GM10266 (cell line): ENCODE results near the gene MALL.

ENCODE experiments used
- DNase-seq: peaks from one replicate; pipeline ENCODE4 v3.0.0; 2012; ENCODE audit errors: extremely low spot score
- TF ChIP-seq, protein P1 (sequence below): IDR thresholded peaks from 2 replicates; pipeline ENCODE4 v1.5.1; 2012; ENCODE audit warnings: mild to moderate bottlenecking, low read depth; ENCODE audit not compliant: control insufficient read depth, insufficient read depth; ENCODE audit errors: missing control alignments

Gene MALL

DNA sequence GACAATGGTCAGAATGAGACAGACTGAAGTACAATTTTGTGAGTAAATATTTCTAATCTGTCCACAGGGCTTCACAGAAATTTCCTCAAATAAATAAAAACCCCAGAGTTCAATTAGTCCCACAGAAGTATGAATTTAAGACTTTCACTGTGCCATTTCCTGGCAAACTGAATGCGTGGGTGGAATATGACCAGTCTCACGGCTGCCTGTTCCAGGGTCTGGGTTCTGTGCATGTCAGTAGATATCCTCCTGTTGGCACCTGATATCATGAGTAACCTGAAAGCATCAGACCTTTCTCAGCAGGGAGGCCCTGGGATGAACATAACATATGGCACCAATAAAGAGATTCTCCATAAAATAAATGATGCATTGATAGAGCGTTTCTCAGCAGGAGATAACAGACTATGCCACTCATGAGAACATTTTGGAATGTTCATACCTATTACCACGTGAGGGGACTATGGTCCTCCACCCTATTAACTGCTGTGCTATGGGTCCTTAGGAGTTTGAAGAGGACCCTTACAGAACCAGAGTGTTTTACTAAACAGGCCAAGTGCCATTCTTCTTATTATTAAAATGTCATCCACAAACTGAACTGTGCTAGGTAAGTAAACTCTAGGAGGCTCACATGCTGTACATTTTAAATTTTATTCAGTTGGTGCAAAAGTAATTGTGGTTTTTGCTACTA is 10.6 kb upstream of the MALL start:
- no peak for DNase-seq
- TF ChIP-seq, protein P1, sequence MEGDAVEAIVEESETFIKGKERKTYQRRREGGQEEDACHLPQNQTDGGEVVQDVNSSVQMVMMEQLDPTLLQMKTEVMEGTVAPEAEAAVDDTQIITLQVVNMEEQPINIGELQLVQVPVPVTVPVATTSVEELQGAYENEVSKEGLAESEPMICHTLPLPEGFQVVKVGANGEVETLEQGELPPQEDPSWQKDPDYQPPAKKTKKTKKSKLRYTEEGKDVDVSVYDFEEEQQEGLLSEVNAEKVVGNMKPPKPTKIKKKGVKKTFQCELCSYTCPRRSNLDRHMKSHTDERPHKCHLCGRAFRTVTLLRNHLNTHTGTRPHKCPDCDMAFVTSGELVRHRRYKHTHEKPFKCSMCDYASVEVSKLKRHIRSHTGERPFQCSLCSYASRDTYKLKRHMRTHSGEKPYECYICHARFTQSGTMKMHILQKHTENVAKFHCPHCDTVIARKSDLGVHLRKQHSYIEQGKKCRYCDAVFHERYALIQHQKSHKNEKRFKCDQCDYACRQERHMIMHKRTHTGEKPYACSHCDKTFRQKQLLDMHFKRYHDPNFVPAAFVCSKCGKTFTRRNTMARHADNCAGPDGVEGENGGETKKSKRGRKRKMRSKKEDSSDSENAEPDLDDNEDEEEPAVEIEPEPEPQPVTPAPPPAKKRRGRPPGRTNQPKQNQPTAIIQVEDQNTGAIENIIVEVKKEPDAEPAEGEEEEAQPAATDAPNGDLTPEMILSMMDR: no peak

DNA sequence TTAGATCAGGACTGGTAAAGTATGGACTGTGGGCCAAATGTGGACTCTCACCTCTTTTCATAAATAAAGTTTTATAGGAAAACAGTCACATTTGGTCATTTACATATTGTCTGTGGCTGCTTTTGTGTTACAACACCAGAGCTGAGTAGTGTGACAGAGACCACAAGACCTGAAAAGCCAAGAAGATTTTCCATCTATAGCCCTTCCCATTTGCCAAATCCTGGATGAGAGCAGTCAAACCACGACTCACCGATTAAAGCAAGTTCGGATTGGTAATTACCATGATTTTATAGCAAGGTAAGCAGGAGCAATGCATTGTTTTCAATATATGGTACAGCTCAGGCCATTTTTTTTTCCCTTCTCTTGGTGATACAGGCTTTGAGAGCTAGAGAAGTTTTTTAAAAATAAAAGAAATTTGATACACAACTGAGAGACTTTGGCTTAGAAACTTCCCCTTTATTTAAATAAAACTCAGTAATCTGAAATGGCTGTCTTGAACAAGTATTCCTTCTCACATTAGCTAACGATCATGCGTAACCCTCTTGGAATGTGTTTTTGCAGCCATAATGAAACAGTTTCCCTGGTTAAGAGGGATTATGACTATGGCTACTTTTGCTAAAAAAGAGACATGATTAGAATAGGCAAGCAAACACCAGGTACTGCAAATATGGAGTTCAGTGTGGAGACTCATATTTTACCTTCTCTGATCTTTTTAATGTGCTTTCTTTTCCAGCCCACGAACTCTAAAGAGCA is 9.5 kb upstream of the MALL start:
- TF ChIP-seq, protein P1: no peak
- DNase-seq: no peak

DNA sequence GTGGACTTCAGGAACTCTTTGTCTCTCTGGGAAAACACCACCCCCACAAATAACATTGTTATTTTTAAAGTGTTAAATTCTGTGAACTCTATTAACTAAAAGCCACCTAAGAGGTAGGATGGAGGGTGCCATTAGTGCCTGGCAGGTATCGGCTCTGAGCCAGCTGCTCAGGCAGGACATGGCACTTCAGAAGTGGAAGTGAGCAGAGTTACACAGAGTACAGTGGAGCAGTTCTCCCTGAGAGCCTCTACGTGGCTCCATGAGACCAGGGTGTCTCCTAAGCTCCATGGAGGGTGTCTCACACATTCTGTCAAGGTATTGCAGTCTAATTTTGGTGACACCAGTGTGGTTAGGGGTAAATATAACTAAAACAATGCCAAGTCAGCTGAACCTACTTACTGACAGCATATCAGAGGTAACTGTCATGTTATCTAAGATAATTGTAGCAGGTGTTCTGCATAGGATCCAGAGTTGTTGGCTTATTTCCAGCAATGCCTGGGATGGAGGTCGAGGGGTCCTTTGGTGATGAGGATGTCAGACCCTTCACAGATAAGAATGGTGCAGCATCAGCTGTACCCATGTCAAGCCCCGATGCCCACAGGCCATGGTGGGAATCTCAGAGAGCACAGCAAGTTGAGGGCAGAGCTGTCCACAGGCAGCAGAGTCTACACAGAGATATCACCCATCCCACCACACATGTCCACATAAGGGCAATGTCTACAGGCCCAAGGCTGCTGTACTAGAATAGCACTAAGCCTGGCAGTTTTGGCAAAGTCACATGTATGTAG is 8.6 kb upstream of the MALL start:
- no peak for DNase-seq
- TF ChIP-seq, protein P1: no peak

DNA sequence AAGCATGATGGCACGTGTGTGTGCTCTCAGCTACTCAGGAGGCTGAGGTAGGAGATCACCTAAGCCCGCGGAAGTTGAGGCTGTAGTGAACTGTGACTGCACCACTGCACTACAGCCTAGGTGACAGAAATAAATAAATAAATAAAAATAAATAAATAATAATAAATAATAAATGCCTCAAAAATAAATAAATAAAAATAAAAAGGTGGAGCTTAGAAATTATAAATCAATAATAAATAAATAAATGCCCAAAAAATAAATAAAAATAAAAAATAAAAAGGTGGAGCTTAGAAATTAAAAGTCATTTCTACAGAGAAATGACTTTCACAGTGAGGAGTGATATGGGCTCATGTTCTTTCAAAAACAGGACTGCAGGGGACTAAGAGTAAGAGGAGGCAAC is 6.0 kb upstream of the MALL start:
- DNase-seq: no peak
- TF ChIP-seq, protein P1: no peak

DNA sequence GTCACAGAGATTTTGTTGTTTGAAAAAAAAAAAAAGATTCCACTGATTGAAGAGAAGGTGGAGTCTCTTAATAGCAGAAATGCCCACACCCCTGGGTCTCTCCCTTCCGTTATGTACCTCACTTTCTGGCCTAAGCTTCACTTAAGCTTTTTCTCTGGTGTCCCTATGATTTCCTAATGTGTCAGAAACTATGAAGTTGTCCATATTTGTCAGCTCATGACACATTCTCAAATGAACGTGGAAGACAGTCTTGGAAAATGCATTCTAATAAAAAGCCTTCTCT is 5.4 kb upstream of the MALL start:
- TF ChIP-seq, protein P1: no peak
- no peak for DNase-seq

DNA sequence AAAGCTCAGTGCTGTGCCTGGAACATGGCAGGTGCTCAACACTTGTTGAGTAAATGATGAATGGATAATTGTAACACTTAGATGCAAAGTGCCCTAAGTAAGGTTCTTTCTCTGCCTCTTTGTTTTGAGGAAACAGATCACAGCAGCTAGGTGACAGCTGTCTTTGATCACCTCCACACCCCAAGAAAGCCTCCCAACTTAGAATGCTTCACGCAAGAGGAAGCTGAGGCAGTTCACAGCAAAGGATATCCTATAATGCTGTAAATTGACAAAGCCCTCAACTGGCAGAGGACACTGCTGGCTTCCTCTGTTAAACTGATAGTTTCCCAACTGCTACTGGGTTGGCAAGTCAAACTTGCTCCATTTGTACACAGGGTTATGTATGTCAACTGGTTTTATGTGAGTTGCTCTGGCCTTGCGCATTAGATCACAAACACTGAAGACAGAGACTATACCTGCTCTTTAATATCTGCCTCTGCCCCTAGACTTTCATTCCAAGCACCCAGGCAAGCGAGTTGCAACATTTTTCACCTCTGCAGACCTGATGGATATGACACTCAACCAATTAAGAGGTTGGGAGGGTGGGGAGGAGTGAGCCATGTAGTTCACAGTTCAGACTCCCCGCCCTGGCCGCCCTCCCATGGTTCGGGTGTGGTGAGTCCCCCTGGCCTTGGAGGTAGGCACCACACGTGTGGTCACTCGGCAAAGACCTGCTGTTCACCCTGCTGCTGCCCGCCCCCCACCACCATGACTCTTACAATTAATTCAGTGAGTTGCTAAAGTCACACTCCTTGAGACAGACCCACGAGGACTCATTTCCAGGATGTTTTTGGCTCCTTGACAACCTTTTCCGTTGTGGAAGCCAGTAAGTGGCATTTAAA is 4.8 kb upstream of the MALL start:
- no peak for DNase-seq
- TF ChIP-seq, protein P1: no peak
